Right ventricle myocardium superior (tissue), 1 donor: ENCODE data around the gene CDC42. TPM values are rescaled to one million over a fixed set of nuclear protein-coding genes. Genes with fewer than 3 reads are reported as not detected.
"Not testable (repeated sequence)": the region's sequence is repeated elsewhere in the genome, so short reads cannot be mapped to it uniquely, and the experiment has no call there.

Experiments used
- ATAC-seq: fragments of 200-7000 bp; cut with Tn5 transposase; one replicate; pipeline ENCODE4 v1.9.1; 2020; ENCODE audit warnings: mild to moderate bottlenecking; ENCODE audit not compliant: poor library complexity
- DNase-seq: peaks from one replicate; pipeline ENCODE4 v3.0.0-alpha.2; 2020
- intact Hi-C: fragments of 100-400 bp; cut with DNase I; formaldehyde crosslinking; loops from one replicate; pipeline ENCODE4 v1.11.2; 2022
- long read RNA-seq: library from polyadenylated mRNA; unstranded; transcript quantifications from one replicate; pipeline ENCODE4 v2.0.0, GENCODE V29; 2021
- total RNA-seq: library from RNA; stranded (reverse); fragmentation: NEBNext Ultra II Directional; extraction: Animal tissue kit (Norgen Biotek cat#: 25700); gene quantifications from one replicate; pipeline ENCODE4 v1.2.1, GENCODE V29; 2021
- donor health status: DM: no; HTN: yes; CAD: no; lungs with severe emphysema.

Gene CDC42
- total RNA-seq = 137 TPM
- long read RNA-seq, partial matches to known transcripts = 10 of 29 reads
- long read RNA-seq, other reads (novel, unspliced or antisense) = 16 of 29 reads

- DNase-seq (peak; percentile 98), ATAC-seq (peak; percentile 97)
- intact Hi-C loops = no loop called here
Measured at GRCh38 chr1:22052115-22053016, at the start of gene CDC42. CDC42 (plus strand) TSS chr1:22052709; CDS start chr1:22078479, 25,770 bp downstream.

GRCh38 chr1:22002875-22003274, 49.6 kb upstream of the CDC42 start:
- DNase-seq, intact Hi-C loops, ATAC-seq: not testable (repeated sequence)

- intact Hi-C loops, DNase-seq: not testable (repeated sequence)
Measured at GRCh38 chr1:22003959-22004358, 48.5 kb upstream of the CDC42 start.

GRCh38 chr1:22005261-22006149, 47.0 kb upstream of the CDC42 start:
- peak; percentile 89 for ATAC-seq
- not testable (repeated sequence) for DNase-seq

More at GRCh38 chr1:22003959-22004358, 48.5 kb upstream of the CDC42 start:
- not testable (repeated sequence) for ATAC-seq

GRCh38 chr1:22006736-22007135, 45.8 kb upstream of the CDC42 start:
- DNase-seq, intact Hi-C loops, ATAC-seq: not testable (repeated sequence)

More at GRCh38 chr1:22005261-22006149, 47.0 kb upstream of the CDC42 start:
- intact Hi-C loops = not testable (repeated sequence)

GRCh38 chr1:22007262-22007661, 45.2 kb upstream of the CDC42 start:
- DNase-seq, ATAC-seq, intact Hi-C loops: not testable (repeated sequence)

- intact Hi-C loops, ATAC-seq, DNase-seq: not testable (repeated sequence)
Measured at GRCh38 chr1:22009566-22009965, 42.9 kb upstream of the CDC42 start.

- ATAC-seq, intact Hi-C loops, DNase-seq: not testable (repeated sequence)
Measured at GRCh38 chr1:22012752-22013151, 39.8 kb upstream of the CDC42 start.

- ATAC-seq, intact Hi-C loops, DNase-seq: not testable (repeated sequence)
Measured at GRCh38 chr1:22014575-22015206, 37.8 kb upstream of the CDC42 start.

GRCh38 chr1:22018583-22019559, 33.6 kb upstream of the CDC42 start:
- DNase-seq = no peak
- ATAC-seq = peak; percentile 67

GRCh38 chr1:22021061-22021460, 31.4 kb upstream of the CDC42 start:
- ATAC-seq (no peak), DNase-seq (no peak)
- intact Hi-C loops = no loop called here

More at GRCh38 chr1:22018583-22019559, 33.6 kb upstream of the CDC42 start:
- intact Hi-C loops = no loop called here

GRCh38 chr1:22024485-22025367, 27.8 kb upstream of the CDC42 start:
- intact Hi-C loops = no loop called here
- ATAC-seq (peak; percentile 73), DNase-seq (peak; percentile 62)

- DNase-seq (peak; percentile 88), ATAC-seq (peak; percentile 97)
- intact Hi-C loops = no loop called here
Measured at GRCh38 chr1:22025368-22026155, 26.9 kb upstream of the CDC42 start.

GRCh38 chr1:22026924-22027289, 25.6 kb upstream of the CDC42 start:
- DNase-seq = no peak
- intact Hi-C loops = no loop called here
- no peak for ATAC-seq

GRCh38 chr1:22030057-22030456, 22.5 kb upstream of the CDC42 start:
- intact Hi-C loops = no loop called here
- ATAC-seq (no peak), DNase-seq (no peak)

GRCh38 chr1:22030473-22030872, 22.0 kb upstream of the CDC42 start:
- ATAC-seq (no peak), DNase-seq (no peak)
- intact Hi-C loops = no loop called here
